GM23338 (cell line): ENCODE data around the gene SH3D21. TPM values are rescaled to one million over a fixed set of nuclear protein-coding genes. Genes with fewer than 3 reads are reported as not detected.

Experiments used
- ATAC-seq: fragments of 200-7000 bp; cut with Tn5 transposase; 3 replicates; pipeline ENCODE4 v1.9.1; 2020
- DNase-seq: peaks from one replicate; pipeline ENCODE4 v3.0.0-alpha.2; 2015; ENCODE audit warnings: low spot score
- H2AFZ ChIP-seq: fragments of 200-600 bp; sonication (generic); 2 replicates; pipeline ENCODE4 v1.8.0; 2016; ENCODE audit warnings: antibody characterized with exemption, mild to moderate bottlenecking, moderate library complexity
- H3F3A ChIP-seq: fragments of 200-600 bp; sonication (generic); replicated peaks from 2 replicates; pipeline ENCODE4 v1.8.0; 2017; ENCODE audit warnings: antibody characterized with exemption, mixed run types, low read depth
- H3K27ac ChIP-seq: fragments of 200-600 bp; sonication (generic); 2 replicates; pipeline ENCODE4 v1.6.1; 2016; ENCODE audit warnings: low read depth
- H3K27me3 ChIP-seq: fragments of 200-600 bp; sonication (generic); 2 replicates; pipeline ENCODE4 v1.8.0; 2016; ENCODE audit warnings: mild to moderate bottlenecking, mixed run types, moderate library complexity; ENCODE audit not compliant: insufficient read depth
- H3K36me3 ChIP-seq: fragments of 200-600 bp; sonication (generic); 2 replicates; pipeline ENCODE4 v1.8.0; 2016; ENCODE audit warnings: mild to moderate bottlenecking; ENCODE audit not compliant: insufficient read depth
- H3K4me1 ChIP-seq: fragments of 200-600 bp; sonication (generic); 2 replicates; pipeline ENCODE4 v1.8.0; 2016; ENCODE audit warnings: mild to moderate bottlenecking, moderate library complexity; ENCODE audit not compliant: insufficient read depth
- H3K4me2 ChIP-seq: fragments of 200-600 bp; sonication (generic); 2 replicates; pipeline ENCODE4 v1.7.1; 2017; ENCODE audit warnings: mixed run types
- H3K4me3 ChIP-seq: fragments of 200-600 bp; sonication (generic); 2 replicates; pipeline ENCODE4 v1.6.1; 2016; ENCODE audit warnings: mixed run types
- H3K79me2 ChIP-seq: fragments of 200-600 bp; sonication (generic); replicated peaks from 2 replicates; pipeline ENCODE4 v1.8.0; 2017; ENCODE audit warnings: mild to moderate bottlenecking; ENCODE audit not compliant: insufficient read depth
- H3K9me2 ChIP-seq: fragments of 200-600 bp; sonication (generic); 2 replicates; pipeline ENCODE4 v1.8.0; 2017; ENCODE audit not compliant: insufficient read depth
- H4K20me1 ChIP-seq: fragments of 200-600 bp; sonication (generic); replicated peaks from 2 replicates; pipeline ENCODE4 v1.8.0; 2017; ENCODE audit warnings: mild to moderate bottlenecking; ENCODE audit not compliant: insufficient read depth
- H3K27ac Mint-ChIP-seq: 2 replicates; pipeline ENCODE4 v1.8.0; 2020; ENCODE audit warnings: inconsistent platforms, mild to moderate bottlenecking, moderate library complexity, mixed read lengths
- H3K27me3 Mint-ChIP-seq: 3 replicates; pipeline ENCODE4 v1.8.0; 2022; ENCODE audit warnings: low read depth, mild to moderate bottlenecking, moderate library complexity, mixed read lengths, inconsistent platforms; ENCODE audit not compliant: insufficient read depth, poor library complexity
- H3K36me3 Mint-ChIP-seq: 3 replicates; pipeline ENCODE4 v1.8.0; 2021; ENCODE audit warnings: low read depth, mild to moderate bottlenecking, inconsistent platforms, moderate library complexity, mixed read lengths
- H3K4me1 Mint-ChIP-seq: 3 replicates; pipeline ENCODE4 v1.8.0; 2020; ENCODE audit warnings: mild to moderate bottlenecking, inconsistent platforms, mixed read lengths
- H3K4me3 Mint-ChIP-seq: 3 replicates; pipeline ENCODE4 v1.8.0; 2021; ENCODE audit warnings: moderate library complexity, mild to moderate bottlenecking, inconsistent platforms, mixed read lengths
- H3K9me3 Mint-ChIP-seq: 3 replicates; pipeline ENCODE4 v1.8.0; 2020; ENCODE audit warnings: moderate library complexity, mild to moderate bottlenecking, inconsistent platforms, mixed read lengths
- CREB1 ChIP-seq: fragments of 250-450 bp; sonication (Bioruptor Pico); IDR thresholded peaks from 2 replicates; pipeline ENCODE4 v1.5.0; 2020; ENCODE audit warnings: low read depth, mild to moderate bottlenecking, moderate library complexity
- CTCF ChIP-seq, 2 experiments: fragments of 200-600 bp in 1 of 2; sonication (generic) in 1 of 2; conservative IDR thresholded peaks; 2 replicates each; pipeline versions ENCODE4 v1.5.1 to v1.6.1; 2016 to 2017; ENCODE audit warnings: antibody characterized with exemption in 2 of 2, low read depth in 2 of 2, mild to moderate bottlenecking in 2 of 2, moderate library complexity in 1 of 2
- EZH2phosphoT487 ChIP-seq: fragments of 200-600 bp; sonication (generic); IDR thresholded peaks from one replicate; pipeline ENCODE4 v1.8.1; 2018; ENCODE audit warnings: antibody characterized with exemption; ENCODE audit not compliant: unreplicated experiment
- JUNB ChIP-seq: IDR thresholded peaks from one replicate; pipeline ENCODE4 v1.6.1; 2016; ENCODE audit warnings: antibody characterized with exemption; ENCODE audit not compliant: unreplicated experiment
- POLR2AphosphoS5 ChIP-seq: IDR thresholded peaks from 2 replicates; pipeline ENCODE4 v1.6.1; 2016; ENCODE audit warnings: antibody characterized with exemption, low read depth
- REST ChIP-seq: IDR thresholded peaks from one replicate; pipeline ENCODE4 v1.6.1; 2018; ENCODE audit warnings: antibody characterized with exemption; ENCODE audit not compliant: unreplicated experiment
- STAT1 ChIP-seq: IDR thresholded peaks from one replicate; pipeline ENCODE4 v1.6.1; 2016; ENCODE audit warnings: antibody characterized with exemption; ENCODE audit not compliant: unreplicated experiment
- ZNF114 ChIP-seq: fragments of 250-450 bp; sonication (Bioruptor Pico); IDR thresholded peaks from 2 replicates; pipeline ENCODE4 v1.5.0; 2020; ENCODE audit warnings: mild to moderate bottlenecking, moderate library complexity
- ZNF331 ChIP-seq: fragments of 250-450 bp; sonication (Bioruptor Pico); IDR thresholded peaks from 2 replicates; pipeline ENCODE4 v1.5.0; 2020; ENCODE audit warnings: low read depth, mild to moderate bottlenecking, moderate library complexity
- ZNF462 ChIP-seq: fragments of 250-450 bp; sonication (Bioruptor Pico); IDR thresholded peaks from 2 replicates; pipeline ENCODE4 v1.5.0; 2020; ENCODE audit warnings: mild to moderate bottlenecking, moderate library complexity
- polyA plus RNA-seq: library from polyadenylated mRNA; unstranded; fragments of >200 nt; fragmentation: Nextera tagmentation; extraction: Ambion mirVana; gene quantifications from 2 replicates; pipeline ENCODE4 v1.2.1, GENCODE V29; 2016
- total RNA-seq: library from RNA; depleted of rRNA; stranded (reverse); fragments of >200 nt; shearing (Covaris generic); gene quantifications from 2 replicates; pipeline ENCODE4 v1.2.3, GENCODE V29; 2014

Gene SH3D21
- total and polyA plus RNA-seq, 2 experiments from 2014 or later: 3.7 to 6.3 TPM

- no peak for DNase-seq
- Mint-ChIP-seq H3K27ac (no peak overlapping the region), H3K36me3 (peaks cover 48% of the 10 kb centered on the region), H3K4me3 (no peak overlapping the region), H3K9me3 (no peaks in the 10 kb centered on the region), H3K4me1 (peaks cover 13% of the 10 kb centered on the region), H3K27me3 (peaks cover 4% of the 10 kb centered on the region)
- H3K4me1 ChIP-seq: peaks cover 5% of the 10 kb centered on the region; the same call in 1 of the 2 replicates
- no peak overlapping the region for H3K4me2 ChIP-seq
- H3K27me3 ChIP-seq: no peaks in the 10 kb centered on the region
- TF ChIP-seq CREB1 (CRISPR knock-in tag) (no peak), STAT1 (no peak), CTCF (conservative IDR thresholded peaks at IDR 0.05; ENCODE audit: low read depth in 2 of 2) (no peak), EZH2phosphoT487 (no peak), POLR2AphosphoS5 (no peak)
- H3K36me3 ChIP-seq: peaks cover 8% of the 10 kb centered on the region; the same call in 1 of the 2 replicates
- no peaks in the 10 kb centered on the region for H4K20me1 ChIP-seq
- H3K4me3 ChIP-seq: no peak overlapping the region
- H3F3A ChIP-seq: no peaks in the 10 kb centered on the region
- no peak overlapping the region for H3K27ac ChIP-seq
- no peak; the same call in 2 of the 3 replicates for ATAC-seq
- H2AFZ ChIP-seq: no peak overlapping the region
- no peaks in the 10 kb centered on the region for H3K9me2 ChIP-seq
- H3K79me2 ChIP-seq: no peaks in the 10 kb centered on the region
Measured at GRCh38 chr1:36349839-36350238, 43.7 kb downstream of the SH3D21 start.

GRCh38 chr1:36350659-36351226 is 44.6 kb downstream of the SH3D21 start:
- Histone ChIP-seq H3K4me1 (peaks cover 5% of the 10 kb centered on the region; the same call in 1 of the 2 replicates), H3K27ac (no peak overlapping the region), H3K4me2 (no peak overlapping the region), H3K36me3 (peaks cover 8% of the 10 kb centered on the region; the same call in 1 of the 2 replicates), H3K9me2 (no peaks in the 10 kb centered on the region), H3F3A (no peaks in the 10 kb centered on the region), H4K20me1 (no peaks in the 10 kb centered on the region), H2AFZ (no peak overlapping the region), H3K27me3 (no peaks in the 10 kb centered on the region), H3K4me3 (no peak overlapping the region), H3K79me2 (no peaks in the 10 kb centered on the region)
- no peaks in the 10 kb centered on the region for H3K9me3 Mint-ChIP-seq
- H3K4me3 Mint-ChIP-seq: no peak overlapping the region
- DNase-seq: no peak
- peaks cover 13% of the 10 kb centered on the region for H3K4me1 Mint-ChIP-seq
- no peak for ATAC-seq
- peaks cover 52% of the 10 kb centered on the region for H3K36me3 Mint-ChIP-seq
- H3K27me3 Mint-ChIP-seq: peaks cover 4% of the 10 kb centered on the region
- H3K27ac Mint-ChIP-seq: no peak overlapping the region
- no peak for TF ChIP-seq ZNF114
- no peak for TF ChIP-seq JUNB
- TF ChIP-seq ZNF331 (CRISPR knock-in tag): no peak
- TF ChIP-seq CREB1 (CRISPR knock-in tag): no peak
- TF ChIP-seq REST: no peak
- no peak for TF ChIP-seq POLR2AphosphoS5
- no peak for TF ChIP-seq STAT1
- no peak for TF ChIP-seq ZNF462 (CRISPR knock-in tag)
